ENCODE measurements around the gene RTCA.
A peak's percentile ranks its signal among the peaks of the same experiment; 100 is the strongest.
"Not testable (repeated sequence)": the region's sequence is repeated elsewhere in the genome, so short reads cannot be mapped to it uniquely, and the experiment has no call there.

Gene RTCA

DNA sequence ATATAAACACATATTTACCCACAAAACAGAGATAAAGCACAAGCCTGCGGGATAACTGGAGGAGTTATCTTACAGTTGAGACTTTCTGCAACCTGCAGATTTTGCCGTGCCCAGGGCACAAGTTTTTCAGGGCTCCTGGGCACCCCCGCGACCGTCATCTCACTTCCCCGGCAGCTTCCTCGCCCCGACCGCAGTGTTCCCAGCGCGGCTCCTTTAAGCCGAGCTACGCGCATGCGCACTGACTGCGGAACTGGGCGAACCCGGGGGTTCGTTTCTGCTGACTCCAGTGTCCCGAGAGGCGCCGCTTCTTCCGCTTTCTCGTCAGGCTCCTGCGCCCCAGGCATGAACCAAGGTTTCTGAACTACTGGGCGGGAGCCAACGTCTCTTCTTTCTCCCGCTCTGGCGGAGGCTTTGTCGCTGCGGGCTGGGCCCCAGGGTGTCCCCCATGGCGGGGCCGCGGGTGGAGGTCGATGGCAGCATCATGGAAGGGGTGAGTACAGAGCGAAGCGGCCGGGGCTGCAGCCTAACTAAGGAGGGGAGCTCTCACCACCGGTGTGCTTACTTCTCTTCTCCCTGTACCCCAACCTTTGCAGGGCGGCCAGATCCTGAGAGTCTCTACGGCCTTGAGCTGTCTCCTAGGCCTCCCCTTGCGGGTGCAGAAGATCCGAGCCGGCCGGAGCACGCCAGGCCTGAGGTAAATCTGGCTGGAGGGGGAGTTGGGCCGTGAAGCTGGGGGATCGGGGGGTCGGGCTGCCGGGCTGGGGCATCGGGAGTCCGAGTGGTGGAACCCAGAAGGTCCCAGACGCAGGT, at the start of gene RTCA:
RTCA (plus strand) TSS at position 286 of the 810 bp plus-strand sequence; CDS start at position 446, 160 bp downstream.
- H3K9me3 ChIP-seq: peaks cover 2% of the 10 kb centered on the region; the same call in 1 of the 2 replicates
- in situ Hi-C loops (cut with MboI; ENCODE audit: low sequenced_read_pairs): no loop called here
- peaks cover 8% of the 10 kb centered on the region for H3K4me1 ChIP-seq
- peak; percentile 89 to 95 for DNase-seq (ENCODE audit: low spot score in 2 of 2)
- peaks cover 33% of the 10 kb centered on the region for H3K36me3 ChIP-seq (replicated peaks)
- H3K4me3 ChIP-seq: peak within 1 kb of the TSS; percentile 74
- no peaks in the 10 kb centered on the region for H3K27me3 ChIP-seq (ENCODE audit: low read depth)

DNA sequence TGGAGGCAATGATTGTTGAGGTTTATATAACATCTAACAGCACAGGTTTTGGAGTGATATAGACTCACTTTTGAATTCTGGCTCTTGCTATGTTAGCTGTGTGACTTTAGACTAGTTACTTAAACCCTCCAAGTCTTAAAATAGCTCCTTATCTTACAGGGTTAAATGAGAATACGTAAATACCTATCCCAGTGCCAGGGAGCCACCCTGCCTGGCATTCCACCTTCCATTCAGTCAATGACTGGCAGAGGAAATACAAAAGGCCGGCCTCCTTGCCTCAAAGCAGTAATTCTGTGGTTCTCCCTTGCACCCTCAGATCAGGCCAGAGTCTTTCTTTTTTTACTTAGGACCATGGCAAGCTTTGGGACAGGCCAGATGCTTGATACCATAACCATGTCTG, 48.2 kb upstream of the RTCA start:
- no peaks in the 10 kb centered on the region for H3K9me3 ChIP-seq
- H3K27me3 ChIP-seq (ENCODE audit: low read depth): no peaks in the 10 kb centered on the region
- H3K36me3 ChIP-seq (replicated peaks): peaks cover 12% of the 10 kb centered on the region
- H3K4me3 ChIP-seq: no peak overlapping the region
- in situ Hi-C loops (cut with MboI; ENCODE audit: low sequenced_read_pairs): no loop called here
- no peak for DNase-seq (ENCODE audit: low spot score in 2 of 2)
- H3K4me1 ChIP-seq: no peaks in the 10 kb centered on the region

DNA sequence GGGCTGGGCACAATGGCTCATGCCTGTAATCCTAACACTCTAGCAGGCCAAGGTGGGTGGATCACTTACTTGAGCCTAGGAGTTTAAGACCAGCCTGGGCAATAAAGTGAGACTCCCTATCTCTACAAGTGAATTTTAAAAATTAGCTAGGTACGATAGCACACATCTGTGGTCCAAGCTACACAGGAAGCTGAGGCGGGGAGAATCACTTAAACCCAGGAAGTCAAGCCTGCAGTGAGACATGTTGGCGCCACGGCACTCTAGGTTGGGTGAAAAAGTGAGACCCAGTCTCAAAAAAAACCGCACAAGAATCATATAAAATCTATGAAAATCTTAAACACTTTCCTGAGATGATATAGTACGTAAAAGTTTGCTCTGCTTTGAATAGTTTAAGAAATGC, 46.6 kb upstream of the RTCA start:
- in situ Hi-C loops (cut with MboI; ENCODE audit: low sequenced_read_pairs): no loop called here
- no peak for DNase-seq (ENCODE audit: low spot score in 2 of 2)
- Histone ChIP-seq H3K9me3 (no peaks in the 10 kb centered on the region), H3K4me3 (no peak overlapping the region), H3K4me1 (no peaks in the 10 kb centered on the region), H3K27me3 (ENCODE audit: low read depth) (no peaks in the 10 kb centered on the region), H3K36me3 (replicated peaks) (peaks cover 3% of the 10 kb centered on the region)

DNA sequence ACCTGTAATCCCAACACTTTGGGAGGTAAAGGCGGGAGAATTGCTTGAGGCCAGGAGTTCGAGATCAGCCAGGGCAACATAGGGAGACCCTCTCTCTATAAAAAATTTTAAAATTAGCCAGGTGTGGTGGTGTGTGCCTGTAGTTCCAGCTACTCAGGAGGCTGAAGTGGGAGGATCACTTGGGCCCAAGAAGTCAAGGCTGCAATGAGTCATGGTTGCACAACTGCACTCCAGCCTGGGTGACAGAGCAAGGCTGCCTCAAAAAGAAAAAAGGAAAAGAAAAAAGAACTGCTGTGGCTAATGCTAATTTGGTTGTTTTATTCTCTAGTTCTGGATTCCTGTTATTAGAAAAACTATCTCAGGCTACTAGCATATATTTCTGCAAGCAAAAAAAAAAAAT, 46.1 kb upstream of the RTCA start:
- H3K36me3 ChIP-seq (replicated peaks): no peaks in the 10 kb centered on the region; the same call in 1 of the 2 replicates
- in situ Hi-C loops (cut with MboI; ENCODE audit: low sequenced_read_pairs): no loop called here

DNA sequence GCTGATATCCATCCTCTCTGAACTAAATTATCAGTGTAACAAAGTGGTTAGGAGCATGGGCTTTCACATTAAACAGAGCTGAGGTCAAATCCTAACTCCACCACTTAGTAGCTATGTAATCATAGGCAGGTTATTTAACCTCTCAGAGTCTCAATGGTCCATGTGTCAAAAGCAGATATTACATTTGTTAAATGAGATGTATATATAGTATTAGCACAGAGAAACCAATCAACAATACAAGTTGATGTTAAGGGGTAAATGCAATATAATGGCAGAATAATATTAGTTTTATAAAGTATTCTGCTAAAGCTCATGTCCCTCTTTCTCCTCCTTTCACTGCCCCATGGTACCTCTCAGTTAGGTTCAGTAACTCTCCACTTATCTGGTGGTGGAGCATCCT, 43.6 kb upstream of the RTCA start:
- no peak for DNase-seq (ENCODE audit: low spot score in 2 of 2)
- in situ Hi-C loops (cut with MboI; ENCODE audit: low sequenced_read_pairs): no loop called here
- no peaks in the 10 kb centered on the region for H3K27me3 ChIP-seq (ENCODE audit: low read depth)
- H3K36me3 ChIP-seq (replicated peaks): no peaks in the 10 kb centered on the region
- H3K9me3 ChIP-seq: no peaks in the 10 kb centered on the region
- H3K4me1 ChIP-seq: no peaks in the 10 kb centered on the region
- H3K4me3 ChIP-seq: no peak overlapping the region

More for the DNA sequence above, 46.1 kb upstream of the RTCA start:
- H3K4me3 ChIP-seq: no peak overlapping the region
- DNase-seq (ENCODE audit: low spot score in 2 of 2): no peak
- H3K9me3 ChIP-seq: no peaks in the 10 kb centered on the region
- no peaks in the 10 kb centered on the region for H3K27me3 ChIP-seq (ENCODE audit: low read depth)
- no peaks in the 10 kb centered on the region for H3K4me1 ChIP-seq

DNA sequence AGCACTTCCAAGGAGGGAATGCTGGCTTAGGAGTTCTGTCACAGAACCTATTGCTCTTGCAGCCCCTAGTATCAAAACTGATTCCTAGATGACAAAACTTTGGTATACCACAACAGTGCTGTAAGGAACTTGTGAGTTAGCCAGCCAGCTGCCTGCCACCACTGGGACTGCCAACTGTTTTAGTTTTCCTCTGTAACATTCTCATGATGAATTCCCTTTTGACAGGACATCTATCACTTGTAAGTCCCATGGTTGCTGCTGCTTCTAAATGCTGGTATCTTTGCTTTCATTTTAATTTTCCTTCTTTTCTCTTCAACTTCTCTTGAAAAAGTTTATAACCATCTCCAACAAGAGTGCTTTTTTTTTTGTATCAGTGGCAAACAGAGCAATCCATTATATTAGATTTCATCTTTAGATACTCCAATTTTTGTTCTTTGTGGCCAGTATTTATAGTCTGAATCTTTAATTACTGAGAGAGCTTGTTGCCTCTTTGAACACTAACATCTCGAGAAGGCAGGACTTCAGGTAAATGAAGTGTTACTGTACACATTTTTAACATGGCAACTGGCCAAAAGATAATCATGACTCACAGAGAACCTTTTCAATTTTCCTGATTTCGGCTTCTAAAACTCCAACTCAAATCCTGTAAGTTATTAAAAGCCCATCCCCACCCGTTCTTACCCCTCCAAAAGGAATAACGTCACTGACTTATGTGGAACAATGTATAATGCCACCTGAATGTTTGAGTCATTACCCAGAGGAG, 36.2 kb upstream of the RTCA start:
- Histone ChIP-seq H3K27me3 (ENCODE audit: low read depth) (no peaks in the 10 kb centered on the region), H3K4me3 (no peak overlapping the region), H3K36me3 (replicated peaks) (peaks cover 16% of the 10 kb centered on the region), H3K4me1 (0 out of 2 replicates have a peak, but pooled peaks cover 3% of the 10 kb centered on the region), H3K9me3 (no peaks in the 10 kb centered on the region)
- in situ Hi-C loops (cut with MboI; ENCODE audit: low sequenced_read_pairs): no loop called here
- no peak for DNase-seq (ENCODE audit: low spot score in 2 of 2)

DNA sequence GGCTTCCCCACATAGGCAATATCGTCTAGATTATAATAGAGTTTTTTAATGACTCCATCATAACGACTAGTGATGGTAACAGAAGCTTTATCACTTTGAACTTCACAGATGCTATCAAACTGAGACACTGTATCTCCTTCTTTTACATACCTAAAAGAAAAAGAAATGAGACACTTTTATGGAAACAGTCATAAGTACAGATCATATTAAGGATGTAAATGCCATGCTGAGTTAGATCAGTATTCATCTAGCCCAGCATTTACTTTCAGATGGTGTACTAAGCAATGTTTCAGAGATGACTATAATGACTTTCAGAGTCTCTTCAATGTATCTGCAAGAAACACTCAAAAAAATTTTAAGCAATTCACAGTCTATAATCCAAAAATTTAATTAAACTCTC, 35.3 kb upstream of the RTCA start:
- in situ Hi-C loops (cut with MboI; ENCODE audit: low sequenced_read_pairs): no loop called here
- Histone ChIP-seq H3K36me3 (replicated peaks) (peaks cover 17% of the 10 kb centered on the region), H3K4me1 (0 out of 2 replicates have a peak, but pooled peaks cover 3% of the 10 kb centered on the region), H3K4me3 (no peak overlapping the region), H3K27me3 (ENCODE audit: low read depth) (no peaks in the 10 kb centered on the region), H3K9me3 (no peaks in the 10 kb centered on the region)
- DNase-seq (ENCODE audit: low spot score in 2 of 2): no peak

DNA sequence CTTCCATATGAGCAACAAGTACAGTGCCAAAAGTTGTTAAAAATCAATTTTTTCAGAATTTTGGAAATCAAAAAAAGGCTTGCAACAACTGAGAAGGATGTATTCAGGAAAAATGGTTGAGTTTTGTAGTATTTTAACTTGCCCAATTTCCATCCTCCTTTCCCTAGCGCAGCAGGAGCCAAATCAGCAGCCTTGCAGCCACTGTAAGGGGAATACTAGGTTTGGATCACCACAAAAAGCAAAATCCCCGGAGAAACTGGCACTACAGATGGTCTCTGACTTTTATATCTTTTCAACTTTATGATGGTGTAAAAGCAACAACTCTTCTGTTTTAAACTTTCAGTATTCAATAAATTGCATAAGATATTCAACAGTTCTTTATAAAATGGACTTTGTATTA, 34.3 kb upstream of the RTCA start:
- Histone ChIP-seq H3K4me1 (0 out of 2 replicates have a peak, but pooled peaks cover 3% of the 10 kb centered on the region), H3K27me3 (ENCODE audit: low read depth) (no peaks in the 10 kb centered on the region), H3K4me3 (no peak overlapping the region), H3K9me3 (no peaks in the 10 kb centered on the region), H3K36me3 (replicated peaks) (peaks cover 17% of the 10 kb centered on the region)
- no peak for DNase-seq (ENCODE audit: low spot score in 2 of 2)
- in situ Hi-C loops (cut with MboI; ENCODE audit: low sequenced_read_pairs): no loop called here

DNA sequence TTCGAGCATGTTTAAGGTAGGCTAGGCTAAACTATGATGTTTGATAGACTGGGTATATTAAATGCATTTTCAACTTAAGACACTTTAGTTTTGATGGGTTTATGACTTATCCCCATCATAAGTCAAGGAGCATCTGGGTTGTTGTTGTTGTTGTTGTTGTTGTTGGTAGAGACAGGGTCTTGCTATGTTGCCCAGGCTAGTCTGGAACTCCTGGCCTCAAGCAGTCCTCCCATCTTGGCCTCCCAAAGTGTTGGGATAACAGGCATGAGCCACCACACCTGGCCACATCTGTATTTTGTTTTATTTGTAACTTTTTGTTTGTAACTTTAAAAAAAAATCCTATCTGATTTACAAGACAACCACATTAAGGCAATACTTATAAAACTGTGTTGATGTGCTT, 33.9 kb upstream of the RTCA start:
- peaks cover 17% of the 10 kb centered on the region for H3K36me3 ChIP-seq (replicated peaks)
- in situ Hi-C loops (cut with MboI; ENCODE audit: low sequenced_read_pairs): no loop called here
- H3K27me3 ChIP-seq (ENCODE audit: low read depth): no peaks in the 10 kb centered on the region
- no peaks in the 10 kb centered on the region for H3K9me3 ChIP-seq
- DNase-seq (ENCODE audit: low spot score in 2 of 2): no peak
- 0 out of 2 replicates have a peak, but pooled peaks cover 3% of the 10 kb centered on the region for H3K4me1 ChIP-seq
- H3K4me3 ChIP-seq: no peak overlapping the region

DNA sequence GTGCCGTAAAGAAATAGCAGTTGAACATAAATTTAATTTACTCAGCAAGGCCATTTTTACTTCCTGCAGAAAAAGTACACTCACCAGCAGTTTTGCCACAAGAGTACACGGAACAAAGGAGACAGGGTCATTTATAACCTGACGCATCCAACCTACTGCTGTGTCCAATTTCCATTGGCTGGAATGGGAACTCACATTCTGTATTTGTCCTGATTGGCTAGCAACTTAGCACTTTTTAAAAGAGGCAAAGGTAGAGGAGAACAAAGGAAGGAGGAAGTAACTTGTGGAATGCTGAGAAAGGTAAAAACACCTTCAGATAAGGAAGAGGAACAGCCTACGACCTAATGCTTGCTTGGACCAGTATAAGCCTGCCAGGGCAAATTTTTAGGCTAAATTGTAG, 32.5 kb upstream of the RTCA start:
- peaks cover 17% of the 10 kb centered on the region for H3K36me3 ChIP-seq (replicated peaks)
- DNase-seq (ENCODE audit: low spot score in 2 of 2); in situ Hi-C loops (cut with MboI; ENCODE audit: low sequenced_read_pairs); H3K4me3 ChIP-seq; H3K9me3 ChIP-seq; H3K27me3 ChIP-seq (ENCODE audit: low read depth); H3K4me1 ChIP-seq: not testable (repeated sequence)

DNA sequence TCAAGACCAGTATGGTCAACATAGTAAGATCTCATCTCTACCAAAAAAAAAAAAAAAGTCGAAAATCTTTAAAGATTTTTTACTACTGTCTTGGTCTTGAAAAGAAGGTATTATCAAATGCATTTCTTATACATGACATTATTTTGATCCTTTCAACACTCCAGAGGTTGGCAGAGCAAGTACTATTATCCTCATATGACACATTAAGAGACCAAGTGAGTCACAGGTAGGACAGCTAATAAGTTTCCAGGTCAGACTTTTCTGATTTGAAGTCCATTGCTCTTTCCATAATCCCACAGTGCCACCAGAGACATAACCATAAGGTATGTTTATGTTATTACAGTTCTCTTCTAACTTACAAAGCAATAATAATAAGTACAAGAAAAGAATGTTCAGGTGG, 31.6 kb upstream of the RTCA start:
- Histone ChIP-seq H3K4me1 (0 out of 2 replicates have a peak, but pooled peaks cover 3% of the 10 kb centered on the region), H3K9me3 (no peaks in the 10 kb centered on the region), H3K27me3 (ENCODE audit: low read depth) (no peaks in the 10 kb centered on the region), H3K4me3 (no peak overlapping the region), H3K36me3 (replicated peaks) (peaks cover 19% of the 10 kb centered on the region)
- in situ Hi-C loops (cut with MboI; ENCODE audit: low sequenced_read_pairs): no loop called here
- DNase-seq (ENCODE audit: low spot score in 2 of 2): no peak

DNA sequence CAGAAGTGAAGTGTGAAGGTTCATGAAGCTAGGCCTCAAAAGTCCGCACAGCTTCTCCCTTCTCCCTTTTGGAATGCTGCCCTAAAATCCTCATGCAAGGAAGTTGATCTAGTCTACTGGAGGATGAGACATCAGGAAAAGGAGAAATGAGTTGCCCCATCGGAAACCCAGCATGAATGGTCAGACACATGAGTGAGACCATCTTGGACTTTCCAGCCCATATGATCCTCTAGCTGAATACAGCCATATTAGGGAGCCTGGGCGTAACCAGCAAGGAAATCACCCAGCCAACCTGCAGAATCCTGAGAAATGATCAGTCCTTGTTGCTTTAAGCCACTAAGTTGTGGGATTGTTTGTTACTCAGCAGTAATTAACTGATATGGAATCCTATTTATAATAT, 28.9 kb upstream of the RTCA start:
- Histone ChIP-seq H3K4me1 (0 out of 2 replicates have a peak, but pooled peaks cover 3% of the 10 kb centered on the region), H3K4me3 (no peak overlapping the region), H3K36me3 (replicated peaks) (peaks cover 7% of the 10 kb centered on the region), H3K9me3 (no peaks in the 10 kb centered on the region), H3K27me3 (ENCODE audit: low read depth) (no peaks in the 10 kb centered on the region)
- no peak for DNase-seq (ENCODE audit: low spot score in 2 of 2)
- in situ Hi-C loops (cut with MboI; ENCODE audit: low sequenced_read_pairs): no loop called here

DNA sequence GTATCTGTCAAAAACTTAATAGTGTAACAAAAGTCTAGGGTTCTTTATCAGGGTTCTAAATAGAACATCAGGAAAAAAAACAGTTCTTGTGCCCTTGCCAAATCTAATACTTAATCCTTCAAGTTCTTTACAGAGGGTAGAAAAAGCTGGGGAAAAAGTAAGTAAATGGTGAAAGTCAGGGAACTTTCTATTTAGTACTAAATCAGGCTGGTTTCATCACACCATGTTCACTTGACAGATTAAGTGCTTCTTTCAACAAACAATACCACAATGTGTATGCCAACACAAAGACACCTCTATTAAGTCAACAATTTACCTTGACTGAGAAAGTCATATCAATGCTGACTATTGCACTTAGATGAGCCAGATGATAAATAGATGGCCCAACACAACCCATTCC, 26.1 kb upstream of the RTCA start:
- in situ Hi-C loops (cut with MboI; ENCODE audit: low sequenced_read_pairs): no loop called here
- peaks cover 3% of the 10 kb centered on the region for H3K36me3 ChIP-seq (replicated peaks)
- H3K27me3 ChIP-seq (ENCODE audit: low read depth): no peaks in the 10 kb centered on the region
- DNase-seq (ENCODE audit: low spot score in 2 of 2): no peak
- no peaks in the 10 kb centered on the region for H3K9me3 ChIP-seq
- no peaks in the 10 kb centered on the region for H3K4me1 ChIP-seq
- H3K4me3 ChIP-seq: no peak overlapping the region

DNA sequence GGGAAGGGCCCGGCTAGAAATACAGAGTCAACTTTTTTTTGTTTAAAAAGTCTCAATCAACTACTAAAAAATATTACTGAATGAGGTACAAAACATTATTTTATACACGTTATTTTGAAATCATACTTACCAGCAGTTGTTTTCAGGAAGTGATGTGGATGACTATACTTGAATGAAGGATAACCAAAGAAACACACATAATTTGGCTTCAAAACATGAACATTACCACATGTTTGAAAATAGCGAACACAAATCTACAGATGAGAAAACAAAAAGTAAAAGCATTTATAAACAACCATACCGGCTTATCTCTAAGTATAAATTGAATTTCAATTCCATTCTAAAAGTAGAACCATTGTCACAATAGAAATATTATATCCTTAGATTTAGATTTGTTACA, 25.4 kb upstream of the RTCA start:
- H3K36me3 ChIP-seq (replicated peaks): peaks cover 3% of the 10 kb centered on the region
- no peak overlapping the region for H3K4me3 ChIP-seq
- H3K9me3 ChIP-seq: no peaks in the 10 kb centered on the region
- no peak for DNase-seq (ENCODE audit: low spot score in 2 of 2)
- H3K4me1 ChIP-seq: no peaks in the 10 kb centered on the region
- no peaks in the 10 kb centered on the region for H3K27me3 ChIP-seq (ENCODE audit: low read depth)
- in situ Hi-C loops (cut with MboI; ENCODE audit: low sequenced_read_pairs): no loop called here

All from HAP-1 (cell line).